Activated T-cell treated with anti-CD3 and anti-CD28 coated beads, Interleukin-2, amount 50 U/mL, for 4 hours (primary cell): ENCODE data around the gene SLC19A1. TPM values are rescaled to one million over a fixed set of nuclear protein-coding genes. Genes with fewer than 3 reads are reported as not detected.

Experiments
- ATAC-seq, 2 donors: fragments of 200-7000 bp; cut with Tn5 transposase; one replicate each; pipeline ENCODE4 v1.10.0; 2021
- DNase-seq: peaks from one replicate; pipeline ENCODE4 v3.0.0-alpha.2; 2020
- H3K27me3 Mint-ChIP-seq: one replicate; pipeline ENCODE4 v1.8.0; 2021; ENCODE audit warnings: low read depth, mixed read lengths
- H3K36me3 Mint-ChIP-seq: one replicate; pipeline ENCODE4 v1.8.0; 2022; ENCODE audit warnings: mixed read lengths; ENCODE audit not compliant: insufficient read depth
- H3K4me1 Mint-ChIP-seq: one replicate; pipeline ENCODE4 v1.8.0; 2021; ENCODE audit warnings: low read depth, mixed read lengths
- H3K4me3 Mint-ChIP-seq: one replicate; pipeline ENCODE4 v1.8.0; 2021; ENCODE audit warnings: mild to moderate bottlenecking, moderate library complexity, mixed read lengths
- H3K9me3 Mint-ChIP-seq: one replicate; pipeline ENCODE4 v1.8.0; 2021; ENCODE audit warnings: mixed read lengths
- total RNA-seq, 3 donors: library from RNA; stranded (reverse); gene quantifications; one replicate each; pipeline ENCODE4 v1.2.1, GENCODE V29; 2021

The SLC19A1 gene
- total RNA-seq, 3 donors from 2014 or later: 69.0 to 94.9 (median 77.7) TPM

GRCh38 chr21:45448283-45448809, 93.9 kb downstream of the SLC19A1 start:
- Mint-ChIP-seq H3K36me3 (no peaks in the 10 kb centered on the region), H3K9me3 (no peaks in the 10 kb centered on the region), H3K4me1 (peaks cover 2% of the 10 kb centered on the region), H3K4me3 (no peak overlapping the region), H3K27me3 (peaks cover 9% of the 10 kb centered on the region)
- DNase-seq (no peak), ATAC-seq (no peak)

Other genes with a start within 250 kb of the SLC19A1 start
- 10 to 100 TPM; 15.0 to 19.9 (median 15.4) TPM for gene COL18A1, start 137.3 kb downstream of the SLC19A1 start, total RNA-seq
- 1 to 10 TPM; 2.7 to 5.7 (median 4.8) TPM for gene PCBP3, start 101.3 kb upstream of the SLC19A1 start, total RNA-seq